ENCODE data around the gene GINS1. TPM values are rescaled to one million over a fixed set of nuclear protein-coding genes. Genes with fewer than 3 reads are reported as not detected.

GINS1 gene
- total RNA-seq, 2 experiments from 2014 or later: 22.8 to 29.9 TPM

DNA sequence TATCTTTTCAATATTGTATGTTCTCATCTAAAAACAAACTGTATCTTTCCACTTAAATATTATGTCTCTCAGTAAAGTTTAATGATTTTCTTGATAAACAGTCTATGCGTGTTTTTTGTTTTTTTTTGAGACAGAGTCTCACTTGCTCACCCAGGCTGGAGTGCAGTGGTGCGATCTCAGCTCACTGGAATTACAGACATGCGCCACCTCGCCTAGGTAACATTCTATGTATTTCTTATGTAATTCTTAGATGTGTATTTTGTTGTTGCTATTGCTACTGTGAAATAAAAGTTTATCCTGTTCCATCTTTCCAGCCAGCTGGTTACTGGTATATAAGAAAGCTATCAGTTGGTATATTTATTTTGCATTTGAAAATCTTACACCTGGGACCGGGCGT is 46.2 kb upstream of the GINS1 start:
- ChIA-PET POLR2A (interaction anchor here (0.6 kb wide), 1 partner anchor 46 kb away, joined by 3 read pairs; the partner anchor contains the start of gene GINS1), CTCF (ENCODE audit: unreplicated experiment) (no interaction called here)
- Histone ChIP-seq H3K4me2 (ENCODE audit: low read length) (no peak overlapping the region), H3K27ac (ENCODE audit: low read depth, low read length, poor library complexity, severe bottlenecking) (no peak overlapping the region), H3K9me3 (ENCODE audit: low read length) (no peaks in the 10 kb centered on the region), H3K79me2 (ENCODE audit: insufficient read depth, low read depth, low read length) (no peaks in the 10 kb centered on the region), H3K9me2 (ENCODE audit: insufficient read depth, low read length) (no peaks in the 10 kb centered on the region), H3K4me3 (ENCODE audit: low read depth, low read length, poor library complexity, severe bottlenecking) (no peak overlapping the region), H4K20me1 (ENCODE audit: insufficient read depth, low read length) (no peaks in the 10 kb centered on the region), H2AFZ (ENCODE audit: low read length) (no peak overlapping the region), H3K36me3 (ENCODE audit: insufficient read depth, low read length) (no peaks in the 10 kb centered on the region), H3K4me1 (ENCODE audit: insufficient read depth, low read length, poor library complexity, severe bottlenecking) (no peaks in the 10 kb centered on the region)
- no peak for DNase-seq (ENCODE audit: low spot score)
- BruUV-seq (replicated peaks): no TSS peak
- intact Hi-C loops (cut with micrococcal nuclease; ENCODE audit: unreplicated experiment): no loop called here
- TF ChIP-seq, protein P1, sequence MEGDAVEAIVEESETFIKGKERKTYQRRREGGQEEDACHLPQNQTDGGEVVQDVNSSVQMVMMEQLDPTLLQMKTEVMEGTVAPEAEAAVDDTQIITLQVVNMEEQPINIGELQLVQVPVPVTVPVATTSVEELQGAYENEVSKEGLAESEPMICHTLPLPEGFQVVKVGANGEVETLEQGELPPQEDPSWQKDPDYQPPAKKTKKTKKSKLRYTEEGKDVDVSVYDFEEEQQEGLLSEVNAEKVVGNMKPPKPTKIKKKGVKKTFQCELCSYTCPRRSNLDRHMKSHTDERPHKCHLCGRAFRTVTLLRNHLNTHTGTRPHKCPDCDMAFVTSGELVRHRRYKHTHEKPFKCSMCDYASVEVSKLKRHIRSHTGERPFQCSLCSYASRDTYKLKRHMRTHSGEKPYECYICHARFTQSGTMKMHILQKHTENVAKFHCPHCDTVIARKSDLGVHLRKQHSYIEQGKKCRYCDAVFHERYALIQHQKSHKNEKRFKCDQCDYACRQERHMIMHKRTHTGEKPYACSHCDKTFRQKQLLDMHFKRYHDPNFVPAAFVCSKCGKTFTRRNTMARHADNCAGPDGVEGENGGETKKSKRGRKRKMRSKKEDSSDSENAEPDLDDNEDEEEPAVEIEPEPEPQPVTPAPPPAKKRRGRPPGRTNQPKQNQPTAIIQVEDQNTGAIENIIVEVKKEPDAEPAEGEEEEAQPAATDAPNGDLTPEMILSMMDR (conservative IDR thresholded peaks at IDR 0.05; ENCODE audit: low read length): no peak
- TF ChIP-seq EZH2phosphoT487 (IDR thresholded peaks at IDR 0.05; ENCODE audit: borderline replicate concordance, low read depth, low read length): no peak

DNA sequence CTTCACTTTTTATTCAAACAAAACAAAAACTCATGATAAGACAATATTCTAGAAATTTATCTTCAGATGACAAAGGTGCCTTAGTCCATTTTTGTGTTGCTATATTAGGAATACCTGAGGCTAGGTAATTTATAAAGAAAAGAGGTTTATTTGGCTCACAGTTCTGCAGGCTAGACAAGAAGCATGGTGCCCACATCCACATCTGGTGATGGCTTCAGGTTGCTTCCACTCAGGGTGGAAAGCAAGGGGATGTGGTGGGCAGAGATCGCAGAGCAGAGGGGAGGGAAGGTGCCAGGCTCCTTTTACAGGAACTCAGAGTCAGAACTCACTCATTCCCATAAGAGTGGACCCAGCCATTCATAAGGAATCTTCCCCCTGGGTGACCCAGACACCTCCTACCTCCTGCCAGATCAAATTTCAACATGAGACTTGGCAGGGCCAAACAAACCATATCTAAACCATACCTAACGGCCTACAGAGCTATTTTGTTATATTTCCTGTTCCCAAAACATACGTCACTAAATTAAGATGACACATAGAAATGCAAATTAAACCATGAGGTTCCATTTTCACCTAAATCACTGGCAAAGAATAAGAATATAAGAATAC is 43.2 kb upstream of the GINS1 start:
- Histone ChIP-seq H3K9me2 (ENCODE audit: insufficient read depth, low read length) (no peaks in the 10 kb centered on the region), H3K4me1 (ENCODE audit: insufficient read depth, low read length, poor library complexity, severe bottlenecking) (no peaks in the 10 kb centered on the region), H3K9me3 (ENCODE audit: low read length) (no peaks in the 10 kb centered on the region), H3K4me3 (ENCODE audit: low read depth, low read length, poor library complexity, severe bottlenecking) (no peak overlapping the region), H2AFZ (ENCODE audit: low read length) (no peak overlapping the region), H3K27ac (ENCODE audit: low read depth, low read length, poor library complexity, severe bottlenecking) (no peak overlapping the region), H3K36me3 (ENCODE audit: insufficient read depth, low read length) (no peaks in the 10 kb centered on the region), H3K4me2 (ENCODE audit: low read length) (no peak overlapping the region), H4K20me1 (ENCODE audit: insufficient read depth, low read length) (no peaks in the 10 kb centered on the region; the same call in 1 of the 2 replicates), H3K79me2 (ENCODE audit: insufficient read depth, low read depth, low read length) (no peaks in the 10 kb centered on the region)
- no TSS peak for BruUV-seq (replicated peaks)
- TF ChIP-seq, protein P1 (conservative IDR thresholded peaks at IDR 0.05; ENCODE audit: low read length): no peak
- TF ChIP-seq EZH2phosphoT487 (IDR thresholded peaks at IDR 0.05; ENCODE audit: borderline replicate concordance, low read depth, low read length): no peak
- intact Hi-C loops (cut with micrococcal nuclease; ENCODE audit: unreplicated experiment): no loop called here
- DNase-seq (ENCODE audit: low spot score): no peak
- ChIA-PET POLR2A (no interaction called here), CTCF (ENCODE audit: unreplicated experiment) (no interaction called here)

GRCh38 chr20:25364879-25365699 is 42.4 kb upstream of the GINS1 start:
- no peak for DNase-seq (ENCODE audit: low spot score)
- H3K79me2 ChIP-seq (ENCODE audit: insufficient read depth, low read depth, low read length): no peaks in the 10 kb centered on the region

More at GRCh38 chr20:25364879-25365699, 42.4 kb upstream of the GINS1 start:
- Histone ChIP-seq H4K20me1 (ENCODE audit: insufficient read depth, low read length) (no peaks in the 10 kb centered on the region; the same call in 1 of the 2 replicates), H3K9me3 (ENCODE audit: low read length) (no peaks in the 10 kb centered on the region), H3K4me1 (ENCODE audit: insufficient read depth, low read length, poor library complexity, severe bottlenecking) (no peaks in the 10 kb centered on the region), H3K27ac (ENCODE audit: low read depth, low read length, poor library complexity, severe bottlenecking) (no peak overlapping the region), H3K4me3 (ENCODE audit: low read depth, low read length, poor library complexity, severe bottlenecking) (no peak overlapping the region), H3K4me2 (ENCODE audit: low read length) (no peak overlapping the region), H3K9me2 (ENCODE audit: insufficient read depth, low read length) (no peaks in the 10 kb centered on the region), H3K36me3 (ENCODE audit: insufficient read depth, low read length) (no peaks in the 10 kb centered on the region), H2AFZ (ENCODE audit: low read length) (no peak overlapping the region)
- TF ChIP-seq, protein P1 (conservative IDR thresholded peaks at IDR 0.05; ENCODE audit: low read length): no peak
- TF ChIP-seq EZH2phosphoT487 (IDR thresholded peaks at IDR 0.05; ENCODE audit: borderline replicate concordance, low read depth, low read length): no peak
- ChIA-PET POLR2A (no interaction called here), CTCF (ENCODE audit: unreplicated experiment) (no interaction called here)
- BruUV-seq (replicated peaks): no TSS peak
- intact Hi-C loops (cut with micrococcal nuclease; ENCODE audit: unreplicated experiment): no loop called here

All from OCI-LY7 (cell line).